Stimulated activated CD4-positive, alpha-beta T cell treated with anti-CD3 and anti-CD28 coated beads, Interleukin-15, amount 100 ng/mL, for 48 hours (primary cell): ENCODE results near the gene PRKCQ.

Experiments used
- DNase-seq, 2 donors: peaks; one replicate each; pipeline ENCODE4 v3.0.0-alpha.2; 2020; ENCODE audit warnings: low read depth in 2 of 2

The PRKCQ gene

DNA sequence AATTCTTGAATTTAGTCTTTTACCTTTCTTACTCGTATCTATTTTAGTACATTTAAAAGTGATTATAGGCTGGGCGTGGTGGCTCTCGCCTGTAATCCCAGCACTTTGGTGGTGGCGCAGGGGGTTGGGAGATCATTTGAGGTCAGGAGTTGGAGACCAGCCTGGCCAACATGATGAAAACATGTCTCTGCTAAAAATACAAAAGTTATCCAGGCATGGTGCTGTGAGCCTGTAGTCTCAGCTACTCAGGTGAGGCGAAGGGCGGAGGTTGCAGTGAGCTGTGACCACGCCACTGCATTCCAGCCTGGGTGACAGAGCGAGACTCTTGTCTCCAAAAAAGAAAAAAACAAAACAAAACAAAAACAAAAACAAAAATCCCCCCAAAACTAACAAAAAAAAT is 12.2 kb downstream of the PRKCQ start:
- no peak for DNase-seq

DNA sequence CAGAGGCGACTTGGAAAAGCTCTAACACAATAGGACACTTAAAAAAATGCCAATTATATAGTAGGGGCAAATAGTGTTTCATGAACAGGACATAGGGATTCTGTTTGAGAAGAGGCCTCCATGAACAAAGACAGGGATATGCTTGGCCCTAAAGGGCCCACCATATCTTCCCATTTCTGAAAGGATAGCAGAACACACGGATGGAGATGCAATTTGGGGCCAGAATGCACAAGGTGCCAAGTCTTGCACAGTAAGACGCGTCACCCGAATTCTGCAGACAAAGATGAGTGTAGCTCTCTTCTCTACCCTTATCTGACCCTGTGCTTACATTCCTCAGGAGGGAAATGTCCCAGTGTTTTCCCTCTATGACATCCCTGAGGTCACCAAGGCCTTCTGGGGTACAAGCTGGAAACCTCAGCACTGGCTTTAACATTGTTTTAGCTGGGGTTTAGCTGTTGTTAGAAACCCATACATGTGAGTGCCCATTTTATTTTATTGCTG is 12.8 kb downstream of the PRKCQ start:
- DNase-seq, result no peak

DNA sequence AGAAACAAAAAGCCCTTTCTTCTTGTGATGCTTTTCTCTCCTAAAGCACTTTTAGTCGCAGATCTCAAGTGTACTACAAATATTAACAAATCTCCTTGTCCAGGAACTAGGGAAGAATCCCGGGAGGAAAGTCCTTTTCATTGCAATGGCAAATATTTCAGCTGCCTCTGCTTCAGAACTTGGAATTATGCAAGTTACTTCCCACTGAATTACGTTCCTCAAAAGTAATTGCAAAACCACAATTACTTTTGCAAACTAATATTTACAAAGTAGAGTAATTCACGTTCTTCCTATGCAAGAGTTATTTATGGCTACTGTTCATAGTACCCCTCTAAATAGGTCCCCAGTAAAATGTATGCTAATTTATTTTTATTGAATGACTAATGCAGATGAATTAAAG is 14.5 kb downstream of the PRKCQ start:
- DNase-seq, result no peak

DNA sequence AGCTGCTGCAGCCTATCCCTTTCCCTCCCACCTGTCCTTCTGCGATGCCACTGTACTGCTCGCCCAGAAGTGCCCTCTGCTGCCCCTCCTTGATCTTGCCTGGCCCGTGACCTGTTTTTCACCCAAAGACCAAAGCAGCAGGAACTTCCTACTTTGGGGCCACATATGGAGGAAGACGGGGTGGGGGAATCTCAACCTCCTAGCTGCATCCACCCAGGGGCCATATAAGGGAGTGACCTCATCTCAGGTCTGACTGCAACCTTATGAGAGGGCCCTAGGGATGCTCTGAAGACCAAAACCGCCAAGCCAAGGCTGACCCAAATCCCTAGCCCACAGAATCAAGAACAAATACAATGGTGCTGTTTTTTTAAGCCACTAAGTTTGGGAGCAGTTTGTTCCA is 15.7 kb downstream of the PRKCQ start:
- no peak for DNase-seq

DNA sequence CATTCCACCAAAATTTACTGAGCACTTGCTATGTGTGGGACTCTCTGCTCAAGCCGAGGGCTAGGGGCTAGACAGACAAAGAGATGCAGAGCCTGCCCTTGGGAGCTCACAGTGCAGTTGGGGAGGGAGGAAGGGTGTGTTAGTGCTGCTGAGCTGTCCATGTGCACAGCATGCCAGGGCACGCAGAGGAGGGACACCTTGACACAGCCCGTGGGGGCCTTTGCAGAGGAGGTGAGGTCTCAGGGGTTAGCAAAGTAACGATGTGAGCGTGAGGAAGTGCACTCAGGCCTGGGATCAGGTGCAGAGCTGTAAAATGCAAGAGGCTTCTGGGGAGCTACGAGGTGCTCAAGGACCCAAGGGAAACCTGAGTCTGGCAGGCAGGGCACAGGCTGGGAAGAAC is 16.3 kb downstream of the PRKCQ start:
- no peak for DNase-seq

DNA sequence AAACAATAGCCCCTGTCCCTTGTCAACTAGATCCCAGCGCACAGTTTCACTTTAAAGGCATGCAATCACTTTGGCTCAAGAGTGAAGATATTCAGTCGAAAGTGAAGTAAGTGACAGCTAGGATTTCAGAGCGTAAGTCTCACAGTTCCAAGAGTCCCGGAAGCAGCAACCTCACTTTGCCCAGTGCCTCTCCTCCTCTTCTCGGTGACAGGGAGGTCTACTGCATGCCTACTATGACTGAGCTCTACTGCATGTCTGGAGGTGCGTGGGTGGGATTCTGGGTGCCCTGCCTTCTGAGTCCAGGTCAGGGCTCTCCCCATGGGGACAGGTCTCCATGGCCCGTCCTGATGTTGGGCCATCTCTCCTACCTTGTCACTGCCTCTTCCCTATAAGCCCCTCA is 17.0 kb downstream of the PRKCQ start:
- DNase-seq, result peak in 1 of 2 donors; percentile 69

DNA sequence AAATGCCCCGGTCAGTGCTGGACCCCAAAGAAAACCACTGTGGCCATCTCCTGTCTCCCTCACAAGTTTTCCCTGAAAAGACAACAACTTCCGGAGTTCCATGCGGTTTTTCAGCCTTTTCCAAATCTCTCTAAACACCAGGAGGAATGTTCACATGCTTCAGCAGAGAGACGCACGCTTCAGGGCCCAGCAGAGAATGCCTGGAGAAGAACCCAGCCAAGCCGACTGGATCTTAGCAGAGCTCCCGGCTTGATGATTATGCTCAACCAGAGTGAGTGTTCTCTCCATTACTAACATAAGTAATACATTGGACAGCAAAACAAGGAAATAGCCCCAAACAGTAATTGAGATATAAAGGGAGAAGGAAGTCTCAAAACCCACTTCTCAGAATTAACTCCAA is 17.9 kb downstream of the PRKCQ start:
- DNase-seq, result no peak

DNA sequence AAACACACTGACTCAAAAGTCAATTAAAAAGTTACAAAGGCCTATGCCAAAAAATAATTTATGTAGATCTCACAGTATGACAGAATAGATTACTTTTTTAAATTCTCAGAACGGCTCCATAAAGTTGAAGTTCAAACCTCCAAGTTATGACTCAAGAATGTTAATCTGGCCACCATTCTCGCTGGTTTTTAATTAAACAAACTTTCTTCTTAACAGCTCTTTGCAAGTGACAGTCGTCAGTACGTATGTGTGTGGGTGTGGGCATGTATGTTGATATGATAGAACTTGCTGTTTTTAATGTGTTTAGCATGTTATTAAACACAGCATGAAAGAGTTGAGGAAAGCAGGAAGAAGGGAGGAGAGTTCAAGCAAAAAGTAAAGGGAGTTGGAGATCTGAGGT is 18.5 kb downstream of the PRKCQ start:
- no peak for DNase-seq

DNA sequence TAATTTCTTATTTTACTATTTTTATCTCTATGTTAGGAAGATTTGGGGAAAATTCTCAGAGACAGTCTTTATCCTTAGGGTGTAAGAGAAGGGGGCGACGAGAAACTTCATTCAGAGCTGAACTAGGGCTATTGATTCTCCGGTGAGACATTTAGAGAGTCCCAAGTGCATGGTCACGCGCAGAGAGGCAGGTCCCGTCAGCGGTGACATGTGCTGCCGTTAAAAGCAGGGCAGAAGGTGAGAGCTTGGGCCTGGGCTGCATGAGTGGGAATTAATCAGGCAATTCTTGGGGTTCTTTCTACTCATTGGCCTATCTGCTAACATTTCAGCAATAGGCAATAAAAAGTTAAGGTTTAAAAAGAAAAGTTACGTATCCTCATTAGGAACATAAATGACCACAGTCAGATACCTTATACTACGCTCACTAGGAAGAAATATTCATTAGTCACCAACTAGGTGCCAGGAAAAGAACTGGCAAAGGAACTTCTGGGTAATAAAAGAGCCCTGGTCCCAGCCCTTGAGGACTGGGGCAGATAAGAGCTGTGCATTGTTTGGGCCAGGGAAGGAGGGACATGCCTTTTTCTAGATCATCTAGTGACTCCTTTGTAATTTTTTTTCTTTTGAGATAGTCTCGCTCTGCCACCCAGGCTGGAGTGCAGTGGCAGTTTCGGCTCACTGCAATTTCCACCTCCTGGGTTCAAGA is 21.2 kb downstream of the PRKCQ start:
- no peak for DNase-seq

DNA sequence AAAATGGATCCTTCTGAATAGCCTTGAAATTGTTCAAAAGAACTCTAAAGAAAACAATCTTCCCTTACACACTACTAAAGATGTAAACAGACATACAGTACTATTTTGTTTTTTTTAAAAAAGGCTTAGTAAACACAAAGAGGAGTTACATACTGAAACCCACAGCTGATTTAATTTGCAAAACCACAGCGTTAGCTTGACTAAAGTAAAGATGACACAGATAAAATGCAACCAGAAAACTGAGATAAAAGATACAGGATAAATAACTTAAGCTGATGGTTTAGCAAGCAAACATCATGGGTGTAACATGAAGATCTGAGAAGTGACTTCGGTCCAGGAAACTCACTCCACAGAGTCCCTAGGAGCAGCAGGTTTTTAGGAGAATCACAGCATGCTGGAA is 21.8 kb downstream of the PRKCQ start:
- DNase-seq, result no peak

DNA sequence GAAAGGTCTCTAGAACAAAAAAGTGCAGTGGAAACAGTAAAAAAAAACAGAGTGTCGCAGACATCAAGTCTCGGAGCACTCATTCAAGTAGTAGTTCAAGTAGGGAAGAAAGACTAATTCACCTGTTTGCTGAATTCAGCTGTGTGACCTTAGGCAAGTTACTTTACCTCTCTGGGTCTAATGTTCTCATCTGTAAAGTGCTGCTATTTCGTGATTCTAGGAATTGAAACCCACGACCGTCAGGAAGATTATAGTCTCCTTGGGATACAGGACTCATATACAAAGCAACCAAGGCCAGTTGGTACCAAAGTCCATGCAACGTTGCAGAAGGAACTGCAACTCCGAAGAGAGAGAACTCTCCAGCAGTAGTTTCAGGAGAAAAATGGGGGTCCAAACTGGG is 26.1 kb downstream of the PRKCQ start:
- DNase-seq, result no peak

DNA sequence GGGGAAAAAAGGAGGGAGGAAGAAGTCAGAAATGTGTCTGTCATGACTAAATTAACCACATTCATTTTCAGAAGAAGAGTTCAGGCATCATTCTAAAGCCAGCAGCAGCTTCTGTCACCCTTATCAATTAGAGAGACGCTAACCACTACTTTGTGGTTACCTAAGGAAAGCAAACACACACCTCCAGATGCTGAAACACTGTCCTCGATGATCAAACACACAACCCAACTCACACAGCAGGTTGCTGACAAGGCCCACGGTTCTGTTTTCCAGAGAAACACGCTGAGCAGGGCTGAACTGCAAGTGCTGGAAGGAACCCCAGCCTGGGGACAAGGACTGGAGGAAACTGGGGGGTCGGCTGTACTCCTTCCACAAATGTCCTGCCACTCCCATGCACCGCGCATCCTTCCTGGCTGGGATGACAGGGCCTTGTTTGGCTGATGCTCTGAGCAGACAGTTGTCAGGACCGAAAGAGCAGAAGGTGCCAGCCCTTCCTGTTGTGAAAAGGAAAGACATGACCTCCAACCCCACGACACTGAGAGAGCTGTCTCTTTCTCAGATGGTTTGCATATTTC is 36.6 kb downstream of the PRKCQ start:
- peak; percentile 38 to 53 for DNase-seq

DNA sequence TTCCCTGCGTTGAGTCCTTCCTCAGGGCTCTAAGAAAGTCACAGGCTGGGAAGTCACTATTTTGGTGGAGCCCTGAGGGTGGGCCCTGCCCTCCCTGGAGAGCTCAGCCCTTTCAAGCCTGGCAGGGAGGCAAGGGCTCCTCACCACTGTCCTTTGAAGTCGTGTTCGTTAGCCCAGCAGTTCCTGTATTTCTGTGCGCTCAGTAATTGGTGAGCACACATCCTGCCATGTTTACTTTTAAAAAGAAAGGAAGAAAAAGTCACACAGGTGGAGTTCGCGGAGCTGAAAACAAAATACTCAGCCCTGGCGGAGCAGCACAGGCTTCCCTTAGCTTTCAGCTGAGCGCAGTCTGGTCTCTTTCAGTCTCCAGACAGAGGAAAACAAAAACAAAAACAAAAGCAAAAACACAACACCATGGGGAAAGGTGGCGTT is 37.1 kb downstream of the PRKCQ start:
- no peak for DNase-seq

DNA sequence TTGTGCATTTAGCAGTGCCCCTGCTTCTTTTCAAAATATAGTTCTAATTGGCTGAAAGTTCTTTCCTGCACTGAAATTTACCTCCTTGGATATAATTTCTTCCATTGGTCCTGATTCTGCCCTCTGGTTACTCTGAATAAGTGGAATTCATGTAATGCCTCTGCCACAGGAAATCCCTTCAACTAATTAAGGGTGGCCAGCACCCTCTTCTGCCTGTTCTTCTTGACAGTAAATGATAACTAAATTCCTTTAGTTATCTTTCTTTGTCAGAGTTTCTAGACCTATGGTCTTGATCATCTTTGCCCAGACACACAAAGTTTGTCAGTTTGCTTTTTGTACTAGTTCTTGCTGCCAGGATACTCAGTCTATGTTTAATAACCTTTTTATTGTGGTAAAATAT is 40.2 kb downstream of the PRKCQ start:
- DNase-seq, result no peak

DNA sequence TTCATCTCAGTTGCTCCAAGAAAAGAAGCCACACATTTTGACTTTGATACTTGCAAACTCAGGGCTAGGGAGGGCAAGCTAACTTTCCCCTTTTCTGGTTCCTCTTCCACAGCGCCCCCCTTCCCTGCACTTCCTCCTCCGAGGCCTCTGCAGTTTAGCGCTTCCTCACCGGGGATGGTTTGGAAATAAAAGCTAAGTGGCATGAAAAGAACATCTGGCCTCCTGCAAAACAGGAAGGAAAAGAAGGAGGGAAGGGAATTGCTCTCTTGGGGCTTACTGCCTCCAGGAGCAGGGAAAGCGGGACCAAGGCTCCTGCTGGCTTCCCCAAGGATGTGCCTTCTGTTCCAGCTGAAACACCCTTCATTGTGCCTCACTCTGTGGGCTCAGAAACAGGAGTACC is 42.3 kb downstream of the PRKCQ start:
- DNase-seq, result no peak

DNA sequence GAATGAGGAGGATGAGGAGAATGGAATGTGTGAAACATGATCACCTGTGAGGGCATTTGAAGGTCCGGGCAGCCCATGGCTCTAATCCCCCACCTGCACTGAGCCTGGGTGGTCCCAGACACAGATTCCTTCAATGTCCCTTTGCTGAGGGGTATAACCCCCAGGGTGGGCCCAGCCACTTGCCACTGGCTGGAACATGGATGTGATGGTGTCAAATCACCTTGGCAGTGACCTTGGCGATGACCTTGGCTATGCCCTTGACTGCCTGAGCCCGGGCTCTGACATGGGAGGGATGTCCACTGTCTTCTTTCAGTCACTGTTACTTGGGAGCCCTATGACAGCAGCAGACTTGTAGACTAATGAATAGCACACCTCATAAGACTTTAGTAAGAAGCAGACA is 44.0 kb downstream of the PRKCQ start:
- DNase-seq, result no peak

DNA sequence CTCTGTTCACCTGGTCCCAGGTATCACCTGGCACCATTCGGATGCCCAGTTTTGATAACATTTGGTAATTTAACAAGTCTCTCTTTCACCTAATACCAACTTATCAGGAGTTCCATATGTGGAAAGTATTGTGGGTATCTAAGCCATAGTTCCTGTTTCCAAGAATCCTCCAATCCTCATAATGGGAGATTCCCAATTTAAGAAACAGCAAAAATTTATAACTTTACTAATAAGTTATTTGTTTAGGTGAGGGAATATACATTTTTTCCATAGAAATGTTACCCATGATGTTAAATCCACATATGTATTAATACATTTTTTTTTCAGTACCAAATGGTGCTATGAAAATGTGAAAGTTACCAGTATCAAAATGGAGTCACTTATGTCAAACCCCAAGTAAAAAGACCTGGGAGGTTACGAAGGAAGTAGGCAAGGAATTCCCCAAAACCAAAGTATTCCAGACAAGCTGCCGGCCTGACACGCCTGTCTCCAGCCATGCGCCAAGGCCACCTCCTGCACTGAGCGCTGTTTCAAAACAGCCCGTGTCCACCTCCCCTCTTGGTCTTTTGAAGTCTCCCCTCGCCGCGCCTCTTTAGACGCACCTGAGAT is 44.8 kb downstream of the PRKCQ start:
- DNase-seq, result no peak

DNA sequence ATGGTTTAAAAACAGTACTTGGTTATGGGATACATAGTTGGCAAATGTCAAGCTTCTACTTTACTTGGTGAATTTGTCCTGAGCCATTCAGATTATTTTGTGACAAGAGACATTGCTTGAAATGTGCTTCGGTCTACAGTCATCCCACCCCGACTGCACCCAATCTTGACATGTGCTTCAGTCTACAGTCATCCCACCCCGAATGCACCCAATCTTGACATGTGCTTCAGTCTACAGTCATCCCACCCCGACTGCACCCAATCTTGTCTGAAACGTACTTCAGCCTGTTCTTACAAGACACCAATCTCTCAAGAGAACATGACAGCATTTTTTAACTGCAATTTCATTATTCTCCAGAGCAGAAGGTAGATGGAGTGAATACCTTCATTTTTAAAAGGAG is 47.8 kb downstream of the PRKCQ start:
- DNase-seq, result no peak

DNA sequence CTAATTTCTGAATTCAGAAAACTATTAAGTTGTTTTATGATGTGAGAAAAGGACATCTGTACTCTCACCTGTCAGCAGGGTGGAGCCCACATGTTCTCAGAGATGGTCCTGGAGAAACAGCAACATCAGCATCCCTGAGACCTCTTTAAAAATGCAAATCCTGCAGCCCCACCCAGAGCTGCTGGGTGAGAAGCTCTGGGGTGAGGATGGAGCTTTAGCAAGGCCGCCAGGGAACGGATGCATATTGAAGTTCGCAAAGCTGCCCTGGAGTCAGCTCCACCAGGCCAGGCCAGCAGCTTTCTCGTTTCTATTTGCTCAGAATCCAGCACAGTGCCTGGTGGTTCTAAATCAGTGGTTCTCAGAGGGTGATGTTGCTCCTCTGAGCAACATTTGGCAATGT is 49.1 kb downstream of the PRKCQ start:
- DNase-seq, result no peak

DNA sequence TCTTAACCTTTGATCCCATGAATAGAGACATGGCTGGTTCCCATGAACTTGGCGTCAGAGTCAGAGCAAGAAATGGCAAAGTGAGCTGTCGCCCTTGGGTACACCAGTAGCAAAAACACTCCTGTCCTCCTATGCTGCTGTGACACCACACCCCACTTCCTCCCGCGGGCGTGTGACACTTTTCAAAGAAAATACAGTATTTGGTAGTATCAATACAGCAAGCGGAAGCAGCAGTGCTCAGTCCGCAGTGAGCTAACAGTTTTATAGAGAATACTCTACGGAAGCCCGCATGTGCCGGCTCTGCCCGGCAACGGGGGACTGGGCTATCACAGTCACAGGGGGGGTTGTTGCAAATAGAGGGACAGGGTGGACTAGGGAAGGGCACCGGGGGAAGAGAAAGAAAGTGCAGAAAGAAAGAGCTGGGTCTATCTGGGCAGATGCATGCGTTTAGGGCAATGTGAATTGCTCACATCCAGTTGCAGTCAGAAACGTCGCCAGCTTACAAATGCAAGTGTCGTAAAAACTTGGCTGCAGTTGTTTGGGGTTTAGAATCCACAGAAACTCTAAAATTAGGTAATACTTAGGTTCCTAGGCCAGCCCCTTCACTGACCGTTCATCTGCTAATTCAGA is 49.8 kb downstream of the PRKCQ start:
- peak; percentile 66 to 68 for DNase-seq

DNA sequence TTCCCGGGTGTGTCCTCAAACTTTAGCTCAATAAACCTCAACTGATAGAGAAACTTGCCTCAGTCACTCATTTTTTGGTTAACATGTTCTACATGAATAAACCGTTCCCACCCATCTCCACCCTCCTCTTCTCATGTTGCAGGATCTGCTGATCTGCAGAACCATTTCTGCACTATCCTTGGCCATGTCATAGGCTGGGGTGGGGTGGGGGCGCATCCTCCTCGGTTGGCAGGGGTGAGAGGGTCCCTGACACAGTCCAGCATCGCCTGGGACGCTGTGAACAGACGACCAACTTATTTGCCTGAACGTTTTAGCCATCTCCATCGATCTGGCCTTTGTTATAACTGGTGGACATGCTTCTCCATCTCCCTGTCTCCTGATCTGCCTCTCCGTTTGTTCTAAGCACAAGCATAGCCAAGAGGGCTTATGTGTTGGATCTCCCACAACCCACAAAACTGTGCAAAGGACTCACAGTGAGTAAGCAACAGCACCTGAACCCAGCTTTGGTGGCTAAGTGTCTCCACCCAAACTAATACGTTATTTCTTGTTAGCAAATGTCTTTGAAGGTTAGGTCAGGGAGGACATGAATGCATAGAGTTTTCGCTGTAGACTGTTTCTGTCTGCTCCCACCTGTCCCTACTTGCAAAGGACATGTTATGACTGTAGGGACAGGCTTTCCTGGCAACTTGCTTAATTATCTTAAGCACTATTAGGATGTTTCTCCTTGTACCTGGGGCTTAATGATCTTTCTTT is 51.7 kb downstream of the PRKCQ start:
- DNase-seq, result no peak

DNA sequence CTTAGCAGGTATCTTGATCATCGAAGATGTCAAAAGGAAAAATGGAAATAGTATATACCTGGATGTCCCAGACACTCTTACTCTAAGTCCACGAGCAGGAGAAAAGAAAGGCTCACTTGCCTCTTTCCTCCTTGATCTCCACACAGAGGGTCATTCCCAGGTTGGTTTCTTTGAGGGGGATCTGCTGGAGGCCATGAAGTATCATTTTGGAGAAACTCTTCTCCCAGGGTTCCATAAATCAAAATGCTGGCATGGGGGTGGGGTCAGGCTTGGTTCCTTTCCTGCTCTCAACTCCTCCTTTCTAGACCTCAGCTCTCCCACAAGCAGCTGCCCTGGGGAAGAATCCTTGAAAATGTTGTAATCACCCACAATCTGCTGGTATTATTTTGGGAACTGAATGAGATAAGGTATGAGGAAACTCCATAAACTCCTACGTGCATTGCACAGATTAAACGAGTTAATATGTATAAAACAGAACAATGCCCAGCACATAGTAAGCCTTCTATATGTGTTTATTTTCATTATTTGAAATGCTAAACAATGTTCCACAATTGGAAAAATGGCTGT is 54.4 kb downstream of the PRKCQ start:
- DNase-seq, result no peak
